Small intestine (tissue), 7 donors: ENCODE data around the gene SEMA3D. TPM values are rescaled to one million over a fixed set of nuclear protein-coding genes. Genes with fewer than 3 reads are reported as not detected.

Experiments used
- DNase-seq, 2 donors: peaks; one replicate each; pipeline versions ENCODE4 v3.0.0 to v3.0.0-alpha.2; 2013
- FAIRE-seq: peaks from 2 replicates; lab custom pipeline; 2012; peaks lifted over from hg19 to GRCh38; lab: Jason Lieb, UNC
- H3K27ac ChIP-seq, 3 donors: one replicate each; pipeline ENCODE4 v1.5.1; 2013; ENCODE audit warnings: low read length in 2 of 3, mild to moderate bottlenecking in 2 of 3, control low read depth in 1 of 3, inconsistent platforms in 1 of 3, low read depth in 1 of 3, moderate library complexity in 1 of 3
- H3K27me3 ChIP-seq, 3 donors: one replicate each; pipeline ENCODE4 v1.6.1; 2013; ENCODE audit warnings: low read length in 3 of 3, inconsistent platforms in 1 of 3; ENCODE audit not compliant: control insufficient read depth in 3 of 3, insufficient read depth in 3 of 3
- H3K36me3 ChIP-seq, 3 donors: one replicate each; pipeline ENCODE4 v1.6.1; 2013; ENCODE audit warnings: low read length in 3 of 3, inconsistent platforms in 1 of 3, low read depth in 1 of 3, mild to moderate bottlenecking in 1 of 3, moderate library complexity in 1 of 3; ENCODE audit not compliant: control insufficient read depth in 3 of 3, insufficient read depth in 2 of 3
- H3K4me1 ChIP-seq, 3 donors: one replicate each; pipeline ENCODE4 v1.6.1; 2013; ENCODE audit warnings: low read length in 2 of 3, inconsistent platforms in 1 of 3, low read depth in 1 of 3, mild to moderate bottlenecking in 1 of 3, moderate library complexity in 1 of 3; ENCODE audit not compliant: control insufficient read depth in 3 of 3, insufficient read depth in 2 of 3
- H3K4me3 ChIP-seq, 3 donors: one replicate each; pipeline ENCODE4 v1.5.1; 2013; ENCODE audit warnings: low read length in 3 of 3, control low read depth in 1 of 3, inconsistent platforms in 1 of 3, low read depth in 1 of 3, mild to moderate bottlenecking in 1 of 3, moderate library complexity in 1 of 3
- H3K9me3 ChIP-seq, 2 donors: one replicate each; pipeline ENCODE4 v1.6.1; 2013; ENCODE audit warnings: low read depth in 1 of 2, low read length in 1 of 2; ENCODE audit not compliant: control insufficient read depth in 2 of 2, insufficient read depth in 1 of 2
- WGBS, 3 donors: extraction: QIAGEN DNeasy Blood & Tissue Kit; methylation state at CpG; one replicate each; pipeline ENCODE4 v1.1.7; 2013; 5-methylcytosine and 5-hydroxymethylcytosine counted together
- polyA plus RNA-seq, 4 donors: library from polyadenylated mRNA; stranded (reverse) in 3 of 4; unstranded in 1 of 4; fragments of 200-250 nt in 3 of 4; fragments of 120-200 nt in 1 of 4; gene quantifications; one replicate each; pipeline versions ENCODE4 v1.2.1 to v1.2.3, GENCODE V29; 2013
- donor health status: healthy with polysubstance abuse.
- donor health status: control.
- donor health status: control.
- donor health status: Bipolar disorder and iron deficiency.
- donor health status: healthy.

The SEMA3D gene
- polyA plus RNA-seq, 4 donors, result 0.27 to 6.9 (median 0.95) TPM; not detected in 1

DNA sequence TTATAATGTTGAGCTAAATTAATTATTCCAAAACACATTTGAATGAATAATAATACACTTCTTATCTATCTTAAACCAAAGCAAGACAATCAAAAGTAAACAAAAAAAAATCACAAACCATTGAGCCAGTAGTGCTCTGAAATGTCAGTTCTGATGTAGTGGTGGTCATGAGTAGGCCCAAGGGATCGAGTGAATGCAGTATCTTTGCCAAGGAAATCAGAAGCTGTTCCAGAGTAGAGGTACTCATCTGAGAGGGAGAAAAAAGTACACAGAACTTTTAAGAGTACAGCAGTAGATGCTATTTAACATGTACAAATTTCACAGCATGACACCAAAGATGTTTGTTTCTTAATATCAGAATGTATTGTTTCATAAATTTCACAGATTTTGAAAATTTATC is 121.5 kb downstream of the SEMA3D start:
- no peak overlapping the region for H3K27ac ChIP-seq
- H3K36me3 ChIP-seq, result no peaks in the 10 kb centered on the region
- no peaks in the 10 kb centered on the region for H3K9me3 ChIP-seq
- no peaks in the 10 kb centered on the region for H3K4me1 ChIP-seq
- no peak overlapping the region for H3K4me3 ChIP-seq
- FAIRE-seq (no peak), DNase-seq (no peak)
- no peaks in the 10 kb centered on the region for H3K27me3 ChIP-seq
- 51 to 78% (median 67%) methylated on average over 1 of the region's 1 CpG for WGBS, 3 donors

DNA sequence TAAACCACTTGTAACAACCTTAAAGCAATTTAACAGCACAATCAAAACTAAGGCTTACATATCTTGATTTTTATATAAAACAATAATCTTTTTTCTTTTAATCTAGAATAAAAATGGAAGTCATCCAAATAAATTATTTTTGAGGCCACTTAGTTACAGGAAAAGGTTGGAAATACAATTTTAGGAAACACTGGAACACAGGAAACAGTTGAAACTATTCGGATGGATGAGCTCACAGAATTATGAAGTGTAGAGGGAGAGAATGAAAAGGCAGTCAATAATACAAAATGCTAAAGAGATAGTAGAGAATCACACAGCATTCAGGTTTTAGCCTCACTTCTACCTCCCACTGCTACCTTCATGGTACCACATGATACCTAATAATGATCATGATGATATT is 124.2 kb downstream of the SEMA3D start:
- DNase-seq (no peak), FAIRE-seq (no peak)
- H3K27me3 ChIP-seq, result no peaks in the 10 kb centered on the region
- H3K4me1 ChIP-seq, result no peaks in the 10 kb centered on the region
- H3K27ac ChIP-seq, result no peak overlapping the region
- 78 to 97% (median 89%) methylated on average over 1 of the region's 1 CpG for WGBS, 3 donors
- H3K9me3 ChIP-seq, result no peaks in the 10 kb centered on the region
- H3K4me3 ChIP-seq, result no peak overlapping the region
- H3K36me3 ChIP-seq, result peaks cover 0 to 2% (median 0%) of the 10 kb centered on the region in 3 donors

GRCh38 chr7:85061456-85061855 is 125.4 kb downstream of the SEMA3D start:
- DNase-seq (no peak), FAIRE-seq (no peak)
- Histone ChIP-seq H3K4me1 (no peaks in the 10 kb centered on the region), H3K36me3 (peaks cover 0 to 3% (median 0%) of the 10 kb centered on the region in 3 donors), H3K9me3 (no peaks in the 10 kb centered on the region), H3K4me3 (no peak overlapping the region), H3K27ac (no peak overlapping the region), H3K27me3 (no peaks in the 10 kb centered on the region)
- WGBS, 3 donors, result 41 to 77% (median 58%) methylated on average over 2 of the region's 2 CpGs

GRCh38 chr7:85060696-85061095 is 126.2 kb downstream of the SEMA3D start:
- Histone ChIP-seq H3K27ac (no peak overlapping the region), H3K4me1 (no peaks in the 10 kb centered on the region), H3K9me3 (no peaks in the 10 kb centered on the region), H3K36me3 (peaks cover 0 to 3% (median 0%) of the 10 kb centered on the region in 3 donors), H3K27me3 (no peaks in the 10 kb centered on the region), H3K4me3 (no peak overlapping the region)
- FAIRE-seq (no peak), DNase-seq (no peak)
- 87 to 92% (median 88%) methylated on average over 2 of the region's 2 CpGs for WGBS, 3 donors

- Histone ChIP-seq H3K27ac (no peak overlapping the region), H3K4me1 (no peaks in the 10 kb centered on the region), H3K36me3 (peaks cover 0 to 3% (median 0%) of the 10 kb centered on the region in 3 donors), H3K27me3 (no peaks in the 10 kb centered on the region), H3K4me3 (no peak overlapping the region), H3K9me3 (no peaks in the 10 kb centered on the region)
- 83 to 94% (median 88%) methylated on average over 2 of the region's 2 CpGs for WGBS, 3 donors
- no peak for DNase-seq
- FAIRE-seq, result no peak
Observed at GRCh38 chr7:85055906-85056305, 130.9 kb downstream of the SEMA3D start.

- FAIRE-seq (no peak), DNase-seq (no peak)
- WGBS, 3 donors, result 79 to 87% (median 85%) methylated on average over 2 of the region's 2 CpGs
Observed at GRCh38 chr7:85055196-85055595, 131.7 kb downstream of the SEMA3D start.

GRCh38 chr7:85054306-85054705 is 132.6 kb downstream of the SEMA3D start:
- no peak for FAIRE-seq
- Histone ChIP-seq H3K4me1 (no peaks in the 10 kb centered on the region), H3K9me3 (no peaks in the 10 kb centered on the region), H3K27ac (no peak overlapping the region), H3K27me3 (no peaks in the 10 kb centered on the region), H3K4me3 (no peak overlapping the region), H3K36me3 (peaks cover 0 to 3% (median 0%) of the 10 kb centered on the region in 3 donors)
- DNase-seq, result no peak

More at GRCh38 chr7:85055196-85055595, 131.7 kb downstream of the SEMA3D start:
- H3K27me3 ChIP-seq, result no peaks in the 10 kb centered on the region
- no peaks in the 10 kb centered on the region for H3K9me3 ChIP-seq
- H3K4me3 ChIP-seq, result no peak overlapping the region
- no peak overlapping the region for H3K27ac ChIP-seq
- H3K36me3 ChIP-seq, result peaks cover 0 to 3% (median 0%) of the 10 kb centered on the region in 3 donors
- no peaks in the 10 kb centered on the region for H3K4me1 ChIP-seq

DNA sequence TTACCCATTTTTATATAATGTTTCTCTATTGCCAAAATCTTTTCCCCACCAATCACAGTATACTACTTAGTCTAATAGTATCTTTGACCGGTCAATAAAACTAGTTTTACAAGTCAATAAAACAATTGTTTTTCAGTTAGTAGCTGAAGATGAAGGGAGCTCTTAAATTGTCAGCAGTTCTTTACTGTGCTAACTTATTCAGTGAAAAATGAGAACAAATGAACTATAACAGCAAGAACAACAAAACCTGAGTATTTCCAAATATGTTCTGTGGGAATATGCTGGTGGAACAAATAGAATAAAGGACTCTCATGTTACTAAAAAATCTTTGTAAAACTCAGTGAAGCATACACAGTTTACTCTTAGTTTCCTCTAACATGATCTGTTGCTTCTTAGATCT is 134.0 kb downstream of the SEMA3D start:
- H3K4me1 ChIP-seq, result no peaks in the 10 kb centered on the region
- FAIRE-seq (no peak), DNase-seq (no peak)
- H3K27me3 ChIP-seq, result no peaks in the 10 kb centered on the region
- H3K4me3 ChIP-seq, result no peak overlapping the region
- H3K36me3 ChIP-seq, result peaks cover 0 to 3% (median 0%) of the 10 kb centered on the region in 3 donors
- WGBS, 3 donors, result 23 to 86% (median 60%) methylated on average over 1 of the region's 1 CpG
- H3K9me3 ChIP-seq, result no peaks in the 10 kb centered on the region
- H3K27ac ChIP-seq, result no peak overlapping the region

GRCh38 chr7:85052056-85052737 is 134.7 kb downstream of the SEMA3D start:
- FAIRE-seq, result no peak
- WGBS, 3 donors, result 65 to 72% (median 68%) methylated on average over 4 of the region's 4 CpGs
- no peaks in the 10 kb centered on the region for H3K9me3 ChIP-seq

More at GRCh38 chr7:85052056-85052737, 134.7 kb downstream of the SEMA3D start:
- no peak overlapping the region for H3K27ac ChIP-seq
- H3K27me3 ChIP-seq, result no peaks in the 10 kb centered on the region
- no peak overlapping the region for H3K4me3 ChIP-seq
- H3K4me1 ChIP-seq, result no peaks in the 10 kb centered on the region
- DNase-seq, result no peak
- no peaks in the 10 kb centered on the region for H3K36me3 ChIP-seq
